Stimulated activated CD8-positive, alpha-beta memory T cell treated with anti-CD3 and anti-CD28 coated beads, Interleukin-7, amount 100 ng/mL, for 1 hour (primary cell): ENCODE results near the gene MLXIPL.
A peak's percentile ranks its signal among the peaks of the same experiment; 100 is the strongest.
"Not testable (repeated sequence)": the region's sequence is repeated elsewhere in the genome, so short reads cannot be mapped to it uniquely, and the experiment has no call there.

Experiments used
- DNase-seq, 2 donors: peaks; one replicate each; pipeline ENCODE4 v3.0.0-alpha.2; 2020; ENCODE audit warnings: low read depth in 2 of 2

MLXIPL gene, protein sequence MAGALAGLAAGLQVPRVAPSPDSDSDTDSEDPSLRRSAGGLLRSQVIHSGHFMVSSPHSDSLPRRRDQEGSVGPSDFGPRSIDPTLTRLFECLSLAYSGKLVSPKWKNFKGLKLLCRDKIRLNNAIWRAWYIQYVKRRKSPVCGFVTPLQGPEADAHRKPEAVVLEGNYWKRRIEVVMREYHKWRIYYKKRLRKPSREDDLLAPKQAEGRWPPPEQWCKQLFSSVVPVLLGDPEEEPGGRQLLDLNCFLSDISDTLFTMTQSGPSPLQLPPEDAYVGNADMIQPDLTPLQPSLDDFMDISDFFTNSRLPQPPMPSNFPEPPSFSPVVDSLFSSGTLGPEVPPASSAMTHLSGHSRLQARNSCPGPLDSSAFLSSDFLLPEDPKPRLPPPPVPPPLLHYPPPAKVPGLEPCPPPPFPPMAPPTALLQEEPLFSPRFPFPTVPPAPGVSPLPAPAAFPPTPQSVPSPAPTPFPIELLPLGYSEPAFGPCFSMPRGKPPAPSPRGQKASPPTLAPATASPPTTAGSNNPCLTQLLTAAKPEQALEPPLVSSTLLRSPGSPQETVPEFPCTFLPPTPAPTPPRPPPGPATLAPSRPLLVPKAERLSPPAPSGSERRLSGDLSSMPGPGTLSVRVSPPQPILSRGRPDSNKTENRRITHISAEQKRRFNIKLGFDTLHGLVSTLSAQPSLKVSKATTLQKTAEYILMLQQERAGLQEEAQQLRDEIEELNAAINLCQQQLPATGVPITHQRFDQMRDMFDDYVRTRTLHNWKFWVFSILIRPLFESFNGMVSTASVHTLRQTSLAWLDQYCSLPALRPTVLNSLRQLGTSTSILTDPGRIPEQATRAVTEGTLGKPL

DNA sequence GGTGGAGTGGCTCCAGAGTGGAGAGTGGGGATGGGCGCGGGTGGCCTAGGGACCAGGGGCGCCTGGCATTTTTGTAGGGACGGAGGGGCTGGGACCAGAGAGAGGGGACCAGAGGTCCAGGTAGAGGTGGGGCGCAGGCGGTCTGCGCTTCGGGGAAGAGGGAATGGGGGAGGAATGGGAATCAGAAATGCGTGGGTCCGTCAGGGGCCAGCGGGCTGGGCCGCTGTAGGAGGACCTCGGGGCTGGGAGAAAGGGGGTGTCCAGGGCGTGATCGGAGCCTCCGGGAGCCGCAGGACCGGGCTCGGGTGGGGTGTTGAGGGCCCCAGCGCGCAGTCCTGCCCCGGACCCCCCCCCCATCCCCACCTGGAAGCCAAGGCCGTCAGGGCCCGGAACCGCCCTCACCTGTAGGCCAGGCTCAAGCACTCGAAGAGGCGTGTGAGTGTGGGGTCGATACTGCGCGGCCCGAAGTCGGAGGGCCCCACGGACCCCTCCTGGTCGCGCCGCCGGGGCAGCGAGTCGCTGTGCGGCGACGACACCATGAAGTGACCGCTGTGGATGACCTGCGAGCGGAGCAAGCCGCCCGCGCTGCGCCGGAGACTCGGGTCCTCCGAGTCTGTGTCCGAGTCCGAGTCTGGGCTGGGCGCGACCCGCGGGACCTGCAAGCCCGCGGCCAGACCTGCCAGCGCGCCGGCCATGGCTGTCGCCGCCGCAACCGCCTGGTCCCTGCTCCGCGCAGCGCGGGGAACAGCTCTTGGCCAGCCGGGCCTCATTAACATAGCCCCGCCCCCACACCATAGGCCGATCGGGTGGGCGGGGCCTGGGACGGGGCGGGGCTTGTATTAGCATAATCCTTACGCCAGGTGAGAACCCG lies at the start of gene MLXIPL:
Gene MLXIPL, minus strand, starts transcription at position 725 of the 871 bp plus-strand sequence. Its CDS starts 30 bp downstream, at position 695.
- peak in 1 of 2 donors; percentile 7 for DNase-seq

DNA sequence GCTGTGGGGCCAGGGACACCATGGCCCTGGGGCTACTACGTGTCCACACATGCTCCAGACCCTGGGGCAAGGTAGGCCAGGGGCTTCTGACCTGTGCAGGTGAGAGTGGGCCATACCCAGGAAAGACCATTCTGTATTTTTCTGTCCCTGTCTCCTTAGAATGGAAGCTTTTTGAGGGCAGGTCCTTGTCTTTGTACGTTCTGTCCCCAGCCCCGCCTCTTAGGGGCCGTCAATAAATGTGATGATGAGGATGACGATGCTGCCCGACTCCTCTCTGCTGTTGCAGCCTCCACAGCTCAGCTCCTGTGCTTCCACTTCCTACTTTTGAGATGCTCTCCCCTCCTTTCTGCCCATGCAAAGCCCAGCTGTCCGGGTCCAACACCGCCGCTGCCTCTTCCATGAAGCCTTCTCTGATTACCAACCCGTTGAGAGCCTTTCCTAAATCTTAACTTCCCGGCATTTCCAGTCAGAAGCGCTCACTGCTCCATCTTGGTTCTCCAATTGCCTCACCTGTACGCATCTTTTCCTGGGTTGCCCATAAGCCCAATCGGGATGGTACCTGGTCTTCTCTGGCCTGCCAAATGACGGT lies 47.6 kb upstream of the MLXIPL start:
- DNase-seq = no peak

DNA sequence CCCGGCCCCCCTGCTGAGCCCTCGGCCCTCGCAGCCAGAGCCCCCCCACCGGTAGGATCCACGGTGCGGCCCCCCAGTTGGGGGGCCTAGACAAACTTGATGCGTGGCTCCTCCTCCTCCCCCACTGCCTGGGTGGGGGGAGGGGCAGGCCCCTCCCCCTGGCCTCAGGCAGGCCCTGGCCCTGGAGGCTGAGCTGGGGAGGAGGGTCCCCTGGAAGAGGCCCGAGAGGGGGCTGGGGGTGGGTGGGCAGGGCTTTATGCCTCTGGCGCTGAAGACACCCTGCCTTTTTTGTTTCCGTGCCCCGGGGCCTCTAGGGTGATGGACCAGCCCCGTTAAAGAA lies 47.0 kb upstream of the MLXIPL start:
- DNase-seq = no peak

DNA sequence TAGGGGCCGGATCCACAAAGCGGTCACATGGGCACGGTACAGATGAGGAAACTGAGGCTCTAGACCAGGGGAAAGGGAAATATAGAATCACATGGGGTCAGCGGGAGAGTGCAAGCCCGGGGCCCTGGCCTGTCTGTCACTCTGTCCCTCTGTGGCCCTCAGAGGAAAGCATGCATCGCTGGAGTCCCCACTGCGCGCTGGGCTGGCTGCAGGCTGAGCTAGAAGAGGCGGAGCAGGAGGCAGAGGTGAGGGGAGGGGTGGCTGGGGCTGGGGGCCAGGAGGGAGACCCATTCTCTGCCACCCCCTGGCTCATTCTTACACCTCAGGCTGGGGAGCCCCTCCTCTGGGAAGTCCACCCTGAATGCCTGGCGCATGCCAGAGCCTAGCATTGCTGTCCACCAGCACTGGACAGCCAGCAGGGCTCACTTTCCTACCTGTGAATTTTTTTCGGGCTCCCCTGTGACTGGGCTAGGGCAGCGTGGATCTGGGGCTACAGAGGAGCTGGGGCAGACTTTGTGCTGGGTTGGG lies 45.6 kb upstream of the MLXIPL start:
- DNase-seq = no peak

DNA sequence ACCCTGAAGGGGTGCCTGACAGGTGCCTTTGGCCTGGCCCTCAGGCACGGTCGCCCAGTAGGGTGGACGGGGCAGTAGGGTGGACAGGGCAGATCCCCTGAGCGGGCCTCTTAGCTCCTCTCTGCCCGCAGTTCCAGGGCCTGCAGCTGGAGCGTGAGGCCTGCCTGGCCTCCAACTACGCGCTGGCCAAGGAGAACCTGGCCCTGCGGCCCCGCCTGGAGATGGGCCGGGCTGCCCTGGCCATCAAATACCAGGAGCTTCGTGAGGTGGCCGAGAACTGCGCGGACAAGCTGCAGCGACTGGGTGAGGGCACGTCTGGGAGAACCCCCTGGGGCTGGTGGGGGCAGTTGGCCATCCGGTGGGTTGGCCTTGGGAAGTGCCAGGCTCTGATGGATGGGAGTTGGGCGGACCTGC lies 45.0 kb upstream of the MLXIPL start:
- DNase-seq = no peak

DNA sequence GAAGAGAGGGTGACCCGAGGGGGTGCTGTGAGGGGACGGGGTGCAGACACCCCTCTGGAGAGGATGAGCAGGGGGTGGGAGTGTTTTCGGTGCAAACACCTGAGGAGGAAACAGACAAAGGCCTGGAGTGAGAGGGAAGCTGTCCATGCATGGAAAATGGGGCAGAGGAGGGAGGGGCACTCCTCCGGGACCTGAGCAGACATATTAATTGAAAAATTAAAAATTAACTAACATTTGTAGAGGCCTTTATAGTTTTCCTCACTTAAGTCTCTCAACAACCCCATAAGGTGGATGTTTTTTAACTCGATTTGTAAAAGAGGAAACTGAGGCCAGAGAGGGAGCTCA lies 44.5 kb upstream of the MLXIPL start:
- DNase-seq = no peak

DNA sequence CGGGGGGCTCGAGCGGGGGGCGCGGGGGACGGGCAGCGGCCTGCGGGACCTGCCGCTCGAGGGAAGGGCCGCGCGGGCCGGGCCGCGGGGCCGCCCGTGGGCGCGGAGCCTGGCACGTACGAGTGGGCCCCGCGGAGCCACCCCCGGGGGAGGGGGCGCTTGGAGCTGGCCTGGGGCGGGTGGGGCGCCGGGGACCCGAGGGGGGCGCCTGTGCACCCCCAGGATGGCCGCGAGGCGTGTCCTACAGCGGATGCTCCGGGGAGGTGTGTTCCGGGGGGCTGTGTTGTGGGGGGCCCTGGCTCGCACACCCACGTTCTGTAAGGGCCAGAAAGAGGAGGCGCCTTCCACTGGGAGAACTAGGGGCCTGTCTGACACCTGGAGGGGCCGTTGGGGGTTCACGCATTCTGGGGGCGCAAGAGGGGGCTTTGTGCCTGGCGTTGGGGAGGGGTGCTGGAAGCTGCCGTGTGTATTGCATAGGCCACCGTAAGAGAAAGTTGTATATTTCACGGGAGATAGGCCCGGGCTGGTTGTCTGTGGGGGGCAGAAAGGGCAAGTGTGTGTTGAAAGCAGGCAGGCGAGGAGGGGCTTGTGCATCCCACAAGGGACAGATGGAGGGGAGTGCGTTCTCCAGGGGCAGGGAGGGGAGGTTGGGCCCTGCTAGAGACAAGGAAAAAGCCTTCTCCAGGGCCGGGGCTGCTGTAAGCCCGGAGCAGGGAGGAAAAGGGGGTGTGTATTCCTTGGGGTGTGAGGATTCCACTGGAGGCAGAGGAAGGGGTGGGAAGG lies 44.0 kb upstream of the MLXIPL start:
- DNase-seq = no peak

DNA sequence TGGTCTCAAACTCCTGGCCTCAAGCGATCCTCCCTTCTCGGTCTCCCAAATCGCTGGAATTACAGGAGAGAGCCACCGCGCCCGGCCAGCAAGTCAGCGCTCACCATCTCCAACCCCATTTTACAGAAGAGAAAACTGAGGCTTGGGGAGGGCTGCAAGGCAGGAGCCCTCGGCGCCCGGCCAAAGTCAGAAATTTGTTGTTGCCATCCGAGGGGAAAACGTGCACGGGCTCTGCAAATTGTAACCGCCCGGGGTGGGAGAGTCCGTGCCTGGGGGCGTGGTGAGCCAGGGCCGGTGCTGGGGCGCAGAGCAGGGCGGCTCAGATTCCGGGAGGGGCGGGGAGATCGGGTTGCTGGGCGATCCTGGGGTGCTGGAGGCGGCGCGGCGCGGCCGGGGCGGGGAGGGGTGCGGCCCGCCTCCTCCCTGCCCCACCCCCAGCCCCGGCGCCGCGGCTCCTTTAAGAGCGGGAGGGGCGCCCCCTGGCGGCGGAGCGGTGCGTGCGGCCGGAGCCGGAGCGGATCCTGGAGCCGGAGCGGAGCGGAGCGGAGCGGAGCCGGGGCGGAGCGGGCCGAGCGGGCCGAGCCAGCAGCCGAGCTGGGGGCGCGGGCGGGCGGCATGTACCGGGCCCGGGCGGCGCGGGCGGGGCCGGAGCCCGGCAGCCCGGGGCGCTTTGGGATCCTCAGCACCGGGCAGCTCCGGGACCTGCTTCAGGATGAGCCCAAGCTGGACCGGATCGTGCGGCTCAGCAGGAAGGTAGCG lies 43.2 kb upstream of the MLXIPL start, which contains the start of gene VPS37D:
Gene VPS37D, plus strand, starts transcription at position 488 of the 759 bp plus-strand sequence. Its CDS starts 128 bp downstream, at position 616.
- peak; percentile 85 to 92 for DNase-seq

DNA sequence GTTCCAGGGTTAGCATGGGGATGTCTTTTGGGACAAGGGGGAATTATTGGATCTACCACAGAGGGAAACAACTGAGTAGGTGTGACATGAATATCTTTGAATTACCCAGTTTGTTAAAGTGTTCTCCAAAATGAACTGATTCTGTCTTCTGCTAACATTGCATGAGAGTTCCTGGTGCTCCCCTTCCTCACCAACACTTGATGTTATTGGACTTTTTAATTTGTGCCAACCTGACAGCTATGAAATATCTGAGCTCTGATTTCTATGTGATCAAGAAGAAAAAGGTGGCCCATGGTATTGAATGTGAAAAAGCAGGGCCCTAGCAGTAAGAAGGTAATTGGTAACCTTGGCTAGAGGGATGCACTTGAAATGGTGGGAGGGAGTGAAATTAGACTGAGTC lies 38.7 kb upstream of the MLXIPL start:
- no peak for DNase-seq

DNA sequence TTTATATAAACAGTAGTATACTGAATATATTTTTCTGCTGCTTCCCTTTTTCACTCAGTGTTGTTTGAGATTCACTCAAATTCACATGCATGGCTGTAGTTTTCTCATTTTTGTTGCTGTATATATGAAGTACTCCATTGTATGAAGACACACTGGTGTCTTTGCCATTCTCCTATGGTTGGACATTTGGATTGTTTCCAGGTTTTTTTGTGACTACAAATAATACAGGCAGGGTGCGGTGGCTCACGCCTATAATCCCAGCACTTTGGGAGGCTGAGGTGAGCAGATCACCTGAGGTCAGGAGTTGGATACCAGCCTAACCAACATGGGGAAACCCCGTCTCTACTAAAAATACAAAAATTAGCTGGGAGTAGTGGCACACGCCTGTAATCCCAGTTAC lies 36.3 kb upstream of the MLXIPL start:
- DNase-seq = not testable (repeated sequence)

DNA sequence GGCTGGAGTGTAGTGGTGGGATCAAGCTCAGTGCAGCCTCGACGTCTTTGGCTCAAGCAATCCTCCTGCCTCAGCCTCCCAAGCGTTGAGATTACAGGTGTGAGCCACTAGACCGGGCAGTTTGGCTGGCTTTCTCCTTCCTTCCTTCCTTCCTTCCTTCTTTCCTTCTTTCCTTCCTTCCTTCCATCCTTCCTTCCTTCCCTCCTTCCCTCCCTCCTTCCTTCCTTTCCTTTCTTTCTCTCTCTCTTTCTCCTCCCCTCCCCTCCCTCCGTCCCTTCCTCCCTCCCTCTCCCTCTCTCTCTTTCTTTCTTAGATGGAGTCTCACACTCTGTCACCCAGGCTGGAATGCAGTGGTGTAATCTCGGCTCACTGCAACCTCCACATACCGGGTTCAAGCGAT lies 35.7 kb upstream of the MLXIPL start:
- DNase-seq = no peak

DNA sequence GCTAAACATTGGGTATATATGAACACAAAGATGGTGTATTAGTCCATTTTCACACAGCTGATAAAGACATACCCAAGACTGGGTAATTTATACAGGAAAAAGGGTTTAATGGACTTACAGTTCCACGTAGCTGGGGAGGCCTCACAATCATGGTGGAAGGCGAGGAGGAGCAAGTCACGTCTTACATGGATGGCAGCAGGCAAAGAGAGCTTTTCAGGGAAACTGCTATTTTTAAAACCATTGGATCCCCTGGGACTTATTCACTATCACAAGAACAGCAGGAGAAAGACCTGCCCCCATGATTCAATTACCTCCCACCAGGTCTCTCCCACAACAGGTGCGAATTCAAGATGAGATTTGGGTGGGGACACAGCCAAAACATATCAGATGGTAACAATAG lies 31.0 kb upstream of the MLXIPL start:
- DNase-seq = not testable (repeated sequence)

DNA sequence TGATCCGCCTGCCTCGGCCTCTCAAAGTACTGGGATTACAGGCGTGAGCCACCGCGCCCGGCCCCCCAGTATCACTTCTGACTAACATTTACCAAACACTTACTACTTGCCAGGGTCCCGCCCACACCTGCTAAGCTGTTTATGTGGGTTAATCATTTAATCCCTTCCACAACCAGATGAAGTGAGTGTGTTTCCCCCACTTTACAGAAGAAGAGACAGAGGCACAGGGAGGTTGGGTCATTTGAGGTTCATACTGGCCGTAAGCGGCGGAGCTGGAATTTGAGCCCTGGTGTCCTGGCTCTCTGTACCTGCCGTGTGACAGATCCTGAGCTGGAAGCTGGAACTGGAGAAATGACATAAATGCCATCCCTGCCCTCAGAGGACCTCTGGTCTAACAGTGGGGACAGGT lies 28.2 kb upstream of the MLXIPL start:
- no peak for DNase-seq

DNA sequence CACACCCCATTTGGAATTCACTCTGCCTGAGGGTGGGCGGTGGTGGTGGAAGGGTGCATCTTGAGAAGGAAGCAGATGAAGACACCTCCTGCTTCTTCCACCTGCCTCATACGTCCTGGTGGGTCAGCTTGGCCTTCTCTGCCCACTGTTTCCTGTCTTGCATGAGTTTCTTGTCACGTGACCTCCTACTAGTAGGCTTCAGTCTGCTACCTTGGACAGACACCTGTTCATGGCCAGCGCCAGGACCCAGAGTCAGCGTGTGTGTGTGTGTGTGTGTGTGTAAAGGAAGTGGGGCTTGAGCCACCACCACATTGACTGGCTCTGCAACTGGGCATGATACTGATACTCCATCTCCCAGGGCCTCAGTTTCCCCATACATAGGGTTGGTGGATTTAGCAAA lies 26.2 kb upstream of the MLXIPL start:
- DNase-seq = no peak

DNA sequence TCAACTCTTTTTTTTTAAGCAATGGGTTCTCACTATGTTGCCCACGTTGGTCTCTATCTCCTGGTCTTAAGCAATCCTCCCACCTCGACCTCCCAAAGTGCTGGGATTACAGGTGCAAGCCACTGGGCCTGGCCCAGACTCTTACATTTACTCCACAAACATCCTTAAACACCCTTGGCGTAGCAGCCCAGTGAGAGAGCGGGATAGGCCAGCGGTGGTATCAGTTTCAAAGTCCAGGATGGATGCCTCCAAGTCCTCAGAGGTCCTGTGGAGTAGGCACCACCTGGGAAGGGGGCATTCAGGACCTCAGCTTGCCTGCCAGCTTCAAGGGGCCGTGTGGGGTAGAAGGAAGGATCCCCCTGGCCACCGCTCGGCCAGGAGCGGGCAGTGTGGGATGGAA lies 25.3 kb upstream of the MLXIPL start:
- no peak for DNase-seq

DNA sequence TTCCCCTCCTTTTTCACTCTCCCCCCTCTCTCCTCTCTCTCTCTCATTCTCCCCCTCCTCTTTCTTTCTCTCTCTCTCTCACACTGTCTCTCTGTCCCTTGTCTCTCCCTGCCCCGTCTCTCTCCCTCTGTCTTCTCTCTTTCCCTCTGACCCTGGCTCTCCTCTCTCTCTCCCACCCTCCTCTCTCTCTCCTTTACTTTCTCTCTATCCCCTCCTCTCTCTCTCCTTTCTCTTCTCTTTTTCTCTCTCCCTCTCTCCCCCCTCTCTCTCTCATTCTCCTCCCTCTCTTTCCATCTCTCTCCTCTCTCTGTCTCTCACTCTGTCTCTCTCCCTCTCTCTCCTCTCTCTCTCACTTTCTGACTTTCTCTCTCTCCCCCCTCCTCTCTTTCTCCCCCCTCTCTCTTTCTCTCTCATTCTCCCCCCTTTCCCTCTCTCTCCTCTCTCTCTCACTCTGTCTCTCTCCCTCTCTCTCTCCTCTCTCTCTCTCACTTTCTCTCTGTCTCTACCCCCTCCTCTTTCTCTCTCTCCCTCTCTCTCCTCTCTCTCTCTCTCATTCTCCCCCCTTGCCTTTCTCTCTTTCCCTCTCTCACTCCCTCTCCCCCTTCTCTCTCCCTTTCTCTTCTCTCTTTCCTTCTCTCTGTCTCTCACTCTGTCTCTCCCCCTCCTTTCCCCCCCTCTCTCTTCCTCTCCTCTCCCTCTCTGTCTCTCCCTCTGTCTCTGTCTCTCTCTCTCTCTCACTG lies 24.4 kb upstream of the MLXIPL start:
- no peak for DNase-seq

DNA sequence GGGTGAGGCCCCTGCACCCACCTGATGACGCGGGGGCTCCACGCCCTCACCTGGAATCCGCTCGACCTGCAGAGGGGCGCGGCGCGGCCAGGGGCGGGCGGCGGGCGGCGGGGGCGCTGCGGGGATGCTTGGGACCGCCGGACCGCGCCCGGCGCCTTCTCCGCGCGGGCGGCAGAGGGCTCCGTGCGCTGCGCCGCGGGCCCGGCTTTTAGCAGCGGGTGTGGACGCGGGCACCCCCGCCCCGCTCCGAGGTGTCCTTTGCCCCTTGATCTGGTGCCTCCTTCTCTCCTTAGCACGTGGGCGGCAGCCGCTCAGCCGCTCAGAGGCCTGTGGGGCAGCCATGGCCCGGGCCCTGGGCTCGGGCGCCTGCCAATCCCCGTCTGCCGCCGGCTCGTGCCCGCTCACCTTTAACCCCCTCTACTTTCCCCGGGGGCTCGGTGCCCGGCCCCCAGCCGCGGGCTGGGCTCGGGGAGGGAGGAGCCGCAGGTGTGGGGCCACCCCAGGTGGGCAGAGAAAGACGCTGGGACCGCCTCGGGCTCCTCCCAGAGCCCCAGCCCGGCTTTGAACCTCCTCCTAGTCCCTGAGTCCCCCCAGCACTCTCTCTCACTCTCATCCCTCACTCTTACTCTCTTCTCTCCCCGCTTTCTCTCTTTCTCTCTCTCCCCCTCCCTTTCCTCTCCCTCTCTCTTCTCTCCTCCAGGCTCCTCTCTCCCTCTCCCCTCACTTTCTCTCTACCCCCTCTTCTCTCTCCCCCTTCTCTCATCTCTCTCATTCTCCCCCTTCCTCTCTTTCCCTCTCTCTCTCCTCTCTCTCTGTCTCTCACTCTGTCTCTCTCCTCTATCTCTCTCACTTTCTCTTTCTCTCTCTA lies 23.6 kb upstream of the MLXIPL start:
- peak in 1 of 2 donors; percentile 8 for DNase-seq
